Skeletal muscle satellite cell (primary cell): ENCODE data around the gene CAMKK1.

Source experiments
- H3K27me3 ChIP-seq: 2 replicates; pipeline ENCODE4 v1.7.0; 2013; ENCODE audit warnings: low read length; ENCODE audit not compliant: control insufficient read depth, insufficient read depth
- H3K36me3 ChIP-seq: 2 replicates; pipeline ENCODE4 v1.7.0; 2013; ENCODE audit warnings: mild to moderate bottlenecking, control low read depth, low read length; ENCODE audit not compliant: insufficient read depth
- H3K4me1 ChIP-seq: 2 replicates; pipeline ENCODE4 v1.7.0; 2013; ENCODE audit warnings: low read length; ENCODE audit not compliant: control insufficient read depth, insufficient read depth
- H3K4me2 ChIP-seq: 2 replicates; pipeline ENCODE4 v1.7.0; 2013; ENCODE audit warnings: mild to moderate bottlenecking, low read length
- H3K4me3 ChIP-seq: 2 replicates; pipeline ENCODE4 v1.7.0; 2013; ENCODE audit warnings: low read length
- H3K9ac ChIP-seq: 2 replicates; pipeline ENCODE4 v1.7.0; 2013; ENCODE audit warnings: mild to moderate bottlenecking, low read depth, low read length, moderate library complexity
- H3K9me3 ChIP-seq: replicated peaks from 2 replicates; pipeline ENCODE4 v1.7.0; 2013; ENCODE audit warnings: mild to moderate bottlenecking, control low read depth, low read length

Gene CAMKK1

DNA sequence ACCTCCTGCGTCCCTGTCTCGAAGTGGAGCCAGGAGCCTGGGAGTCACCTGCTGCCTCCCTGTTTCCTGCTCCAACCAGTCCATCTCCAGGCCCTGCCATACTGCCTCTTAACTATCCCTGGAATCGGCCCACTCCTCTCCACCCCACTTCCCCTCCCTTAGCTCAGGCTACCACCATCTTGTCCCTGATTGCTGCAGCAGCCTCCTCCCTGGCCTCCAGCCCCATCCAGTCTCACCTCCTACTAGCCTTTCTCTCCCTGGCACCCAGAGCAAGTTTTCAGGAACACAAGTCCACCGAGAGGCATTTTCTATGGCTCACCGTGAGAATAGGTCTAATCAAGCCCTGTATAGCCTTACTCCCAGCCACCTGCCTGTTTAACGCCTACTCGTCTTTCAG lies 865 bp upstream of the CAMKK1 start:
- H3K4me2 ChIP-seq, result peak overlapping the region; percentile 89
- no peaks in the 10 kb centered on the region for H3K9me3 ChIP-seq
- H3K4me3 ChIP-seq, result peak overlapping the region; percentile 75
- H3K27me3 ChIP-seq, result no peaks in the 10 kb centered on the region
- H3K4me1 ChIP-seq, result peaks cover 54% of the 10 kb centered on the region
- H3K36me3 ChIP-seq, result no peaks in the 10 kb centered on the region
- H3K9ac ChIP-seq, result no peak overlapping the region

DNA sequence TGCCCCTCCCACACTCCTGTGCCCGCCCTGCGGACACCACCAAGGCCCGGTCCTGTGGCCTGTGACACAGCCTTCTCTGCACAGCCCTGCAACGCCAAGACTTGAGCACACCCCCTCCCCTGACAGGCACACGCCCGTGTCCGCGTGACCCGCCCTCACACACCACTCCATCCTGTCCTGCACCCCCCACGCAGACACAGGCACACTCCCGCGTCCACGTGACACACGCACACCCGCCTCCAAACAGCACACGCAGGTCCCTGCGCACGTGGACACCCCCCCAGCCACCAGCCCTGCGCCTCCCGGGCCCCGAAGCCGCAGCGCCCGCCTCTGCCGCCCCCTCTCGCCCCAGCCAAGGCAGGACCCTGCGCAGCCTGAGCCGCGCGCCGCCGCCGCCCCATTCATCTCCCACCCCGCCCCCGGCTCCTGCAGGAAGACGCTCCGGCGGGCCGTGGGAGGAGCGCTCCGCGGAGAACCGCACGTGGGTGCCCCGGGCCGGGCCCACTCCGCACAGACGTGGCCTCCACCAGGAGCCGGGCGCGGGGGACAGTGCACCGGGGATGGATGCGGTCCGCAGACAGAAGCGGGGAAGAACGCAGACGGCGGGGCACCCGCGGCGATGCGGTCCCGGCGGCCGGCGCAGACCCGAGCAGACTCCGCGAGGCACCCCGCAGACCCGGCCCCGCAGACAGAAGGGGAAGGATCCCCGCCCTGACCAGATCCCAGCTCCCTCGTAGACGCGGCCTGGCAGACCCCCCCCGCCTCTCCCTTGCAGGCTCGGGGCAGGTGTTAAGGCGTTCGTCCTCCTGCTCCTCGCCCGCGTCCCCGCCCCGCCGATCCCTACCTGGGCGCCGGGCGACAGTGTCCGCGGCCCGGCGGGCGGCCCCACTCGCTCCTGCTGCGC lies 506 bp downstream of the CAMKK1 start:
- Histone ChIP-seq H3K9ac (peak overlapping the region; percentile 65), H3K4me3 (peak overlapping the region; percentile 78), H3K4me2 (peak overlapping the region; percentile 74), H3K27me3 (no peaks in the 10 kb centered on the region), H3K36me3 (no peaks in the 10 kb centered on the region), H3K4me1 (peaks cover 67% of the 10 kb centered on the region), H3K9me3 (no peaks in the 10 kb centered on the region)

DNA sequence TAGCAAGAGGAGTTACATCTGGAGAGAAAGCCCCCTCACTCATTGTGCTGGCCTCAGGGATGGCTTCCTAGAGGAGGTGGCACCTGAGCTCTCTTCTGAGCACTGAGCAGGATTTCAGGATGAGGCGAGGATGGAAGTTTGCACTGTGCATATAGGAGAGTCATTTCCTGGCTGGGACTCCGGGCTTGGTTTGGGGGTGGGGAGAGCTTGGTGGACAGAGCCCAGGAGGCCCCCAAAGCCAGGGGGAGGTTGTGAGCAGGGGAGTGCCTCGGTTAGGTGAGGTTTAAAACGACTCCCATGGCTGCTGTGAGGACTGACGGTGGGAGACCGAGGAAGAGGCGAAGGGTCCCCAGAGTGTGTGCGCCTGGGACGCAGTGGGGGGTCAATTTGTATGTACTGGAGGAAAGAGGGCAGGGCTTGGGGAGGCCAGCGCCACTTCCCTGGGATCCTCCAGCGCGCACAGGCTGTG lies 1.2 kb downstream of the CAMKK1 start:
- no peaks in the 10 kb centered on the region for H3K27me3 ChIP-seq
- peaks cover 74% of the 10 kb centered on the region for H3K4me1 ChIP-seq
- H3K4me3 ChIP-seq, result peak overlapping the region; percentile 78
- peak overlapping the region; percentile 65 for H3K9ac ChIP-seq
- H3K4me2 ChIP-seq, result peak overlapping the region; percentile 74
- H3K9me3 ChIP-seq, result no peaks in the 10 kb centered on the region
- H3K36me3 ChIP-seq, result no peaks in the 10 kb centered on the region

DNA sequence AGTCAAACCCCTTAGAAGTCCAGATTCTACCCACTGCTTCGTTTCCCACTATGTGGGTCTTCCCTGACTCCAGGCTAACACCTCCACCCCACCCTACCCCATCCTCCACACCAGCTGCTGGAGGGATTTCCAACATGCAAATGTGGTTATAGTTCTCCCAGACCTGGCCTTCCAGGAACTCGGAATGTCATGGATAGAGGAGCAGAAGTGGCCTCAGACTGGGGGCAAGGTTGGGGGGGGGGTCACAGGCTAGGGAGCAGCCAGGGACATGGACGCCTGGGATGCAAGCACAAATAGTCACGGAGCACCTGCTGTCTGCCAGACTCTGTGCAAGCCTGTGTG lies 2.0 kb downstream of the CAMKK1 start:
- Histone ChIP-seq H3K9ac (peak overlapping the region; percentile 78), H3K4me3 (peak overlapping the region; percentile 51), H3K4me1 (peaks cover 82% of the 10 kb centered on the region), H3K27me3 (no peaks in the 10 kb centered on the region), H3K9me3 (no peaks in the 10 kb centered on the region), H3K36me3 (no peaks in the 10 kb centered on the region), H3K4me2 (peak overlapping the region; percentile 74)

DNA sequence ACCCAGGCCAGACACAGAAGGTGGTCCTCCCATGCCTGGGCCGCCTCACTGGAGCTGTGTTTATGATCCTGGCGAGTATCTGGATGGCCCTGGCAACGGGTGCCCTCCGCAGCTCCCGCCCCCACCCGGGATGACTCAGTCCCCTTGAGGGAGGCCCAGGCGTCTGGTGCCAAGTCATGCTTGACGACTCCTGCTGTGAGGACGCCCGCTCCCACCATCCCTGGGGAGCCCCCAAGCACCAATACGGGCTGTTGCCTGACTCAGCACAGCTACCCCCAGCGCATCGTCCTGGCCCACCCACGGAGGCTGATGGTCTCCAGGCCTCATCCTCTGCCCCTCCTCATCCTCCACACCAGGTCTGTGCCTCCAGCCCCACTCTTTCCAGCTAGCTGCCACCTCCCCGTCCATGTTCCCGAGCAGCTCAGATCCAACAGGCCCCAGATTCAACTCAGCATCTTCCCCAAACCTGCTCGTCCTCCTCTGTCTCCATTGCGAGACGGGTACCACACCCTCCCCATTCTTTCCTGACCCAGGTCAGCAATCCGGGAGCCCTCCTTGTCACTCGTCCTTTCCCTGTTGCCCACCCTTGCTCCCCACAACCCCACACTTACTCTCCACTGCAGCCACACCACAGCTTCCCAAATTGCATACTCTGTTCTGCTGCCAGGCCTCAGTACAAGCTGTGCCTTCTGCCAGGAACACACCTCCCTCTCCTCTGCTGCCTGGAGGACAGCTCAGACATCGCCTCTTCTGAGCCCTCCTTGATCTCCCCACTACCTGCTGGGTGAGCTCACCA lies 2.6 kb downstream of the CAMKK1 start:
- Histone ChIP-seq H3K4me2 (peak overlapping the region; percentile 74), H3K9ac (peak overlapping the region; percentile 78), H3K27me3 (no peaks in the 10 kb centered on the region), H3K4me3 (peak overlapping the region; percentile 54), H3K9me3 (no peaks in the 10 kb centered on the region), H3K36me3 (peaks cover 1% of the 10 kb centered on the region), H3K4me1 (peaks cover 87% of the 10 kb centered on the region)

DNA sequence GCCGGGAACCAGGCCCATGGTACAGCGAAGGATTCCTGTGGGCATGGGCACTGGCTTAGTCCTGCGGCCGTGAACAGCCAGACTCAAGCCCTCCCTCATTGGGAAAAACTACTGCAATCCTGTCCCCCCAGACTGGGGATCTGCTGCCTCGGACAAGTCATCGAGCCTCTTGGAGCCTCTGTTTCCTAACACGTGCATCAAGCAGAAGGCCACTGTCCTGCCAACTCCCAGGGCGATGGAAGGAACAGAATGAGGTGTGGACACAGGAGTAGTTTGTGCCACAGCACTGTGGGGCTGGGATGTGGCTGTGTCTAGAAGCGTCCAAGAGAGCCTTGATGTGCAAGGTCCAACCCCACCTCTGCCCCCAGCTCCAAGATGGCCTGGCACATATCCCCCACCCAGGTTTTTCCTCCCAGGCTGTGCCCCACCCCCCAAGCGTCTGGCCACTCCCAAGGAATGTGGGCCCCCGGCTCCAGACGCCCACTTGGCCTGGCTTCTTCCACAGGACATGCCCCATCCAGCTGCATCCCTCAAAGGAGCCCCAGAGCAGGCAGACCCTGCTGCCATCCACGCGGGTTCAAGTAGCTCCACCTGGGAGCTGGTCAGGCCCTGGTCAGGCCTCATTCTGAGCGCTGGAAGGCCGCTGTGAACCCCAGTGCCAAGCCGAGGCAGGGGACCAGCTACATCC lies 3.4 kb downstream of the CAMKK1 start:
- peak overlapping the region; percentile 78 for H3K9ac ChIP-seq
- H3K27me3 ChIP-seq, result no peaks in the 10 kb centered on the region
- no peaks in the 10 kb centered on the region for H3K9me3 ChIP-seq
- H3K4me2 ChIP-seq, result peak overlapping the region; percentile 74
- H3K4me3 ChIP-seq, result peak overlapping the region; percentile 54
- peaks cover 81% of the 10 kb centered on the region for H3K4me1 ChIP-seq
- H3K36me3 ChIP-seq, result peaks cover 9% of the 10 kb centered on the region

DNA sequence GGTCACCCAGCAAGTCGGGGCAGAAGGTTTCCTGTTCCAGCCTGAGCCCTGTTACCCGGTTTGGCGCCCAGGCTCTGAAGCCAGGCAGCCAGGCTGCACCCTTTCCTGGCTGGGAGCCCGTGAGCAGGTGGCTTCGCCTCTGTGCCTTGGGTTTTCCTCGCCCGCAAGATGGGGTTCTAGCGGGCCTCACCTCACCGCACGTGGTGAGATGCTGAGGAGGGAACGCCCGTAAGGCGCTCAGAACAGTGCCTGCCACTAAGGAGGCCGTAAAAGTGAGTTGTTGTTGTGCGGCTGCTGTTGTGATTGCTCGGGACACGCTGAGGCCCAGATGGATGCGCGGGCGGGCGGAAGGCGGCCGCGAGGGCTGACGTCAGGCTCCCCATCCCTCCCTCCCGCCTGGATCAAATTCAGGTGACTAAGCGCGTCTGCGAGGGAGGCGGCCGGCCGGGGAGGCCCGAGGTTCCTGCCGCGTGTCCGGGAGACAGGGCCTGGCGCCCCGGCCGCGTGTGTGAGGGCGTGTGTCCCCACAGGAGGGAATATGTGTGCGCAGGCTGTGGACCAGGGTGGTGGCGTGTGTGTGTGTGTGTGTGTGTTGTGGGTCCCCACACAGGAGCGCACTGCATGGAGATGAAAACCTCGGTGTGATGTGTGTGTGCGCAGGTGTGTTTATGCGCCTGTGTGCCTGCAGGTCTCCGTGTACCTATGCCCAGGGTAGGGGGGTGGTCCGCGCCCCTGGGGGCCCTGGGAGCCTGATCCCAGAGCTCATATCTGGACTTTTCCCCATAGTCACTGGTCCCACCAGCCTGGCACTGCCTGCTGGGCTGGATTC lies 4.3 kb downstream of the CAMKK1 start:
- Histone ChIP-seq H3K27me3 (no peaks in the 10 kb centered on the region), H3K36me3 (peaks cover 18% of the 10 kb centered on the region), H3K4me1 (peaks cover 74% of the 10 kb centered on the region), H3K4me2 (peak overlapping the region; percentile 74), H3K4me3 (no peak overlapping the region), H3K9me3 (no peaks in the 10 kb centered on the region), H3K9ac (peak overlapping the region; percentile 78)

DNA sequence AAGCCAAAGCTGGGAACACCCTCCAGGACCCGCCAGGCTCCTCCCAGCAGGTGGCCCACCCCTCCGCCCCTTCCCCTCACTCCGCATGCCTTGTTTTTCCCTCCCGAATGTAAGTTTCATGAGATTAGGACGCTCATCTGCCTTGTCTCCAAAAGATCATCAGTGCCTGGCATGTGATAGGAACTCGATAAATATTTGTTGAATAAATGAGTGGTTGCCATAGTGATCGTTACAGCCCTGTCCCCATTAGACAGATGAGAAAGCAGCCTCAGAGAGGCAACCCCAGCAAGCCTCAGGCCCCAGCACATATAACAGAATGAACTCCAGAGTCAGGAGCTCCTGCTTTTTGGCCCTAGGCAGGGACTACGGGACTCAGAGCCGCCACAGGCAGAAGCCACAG lies 5.0 kb downstream of the CAMKK1 start:
- peak overlapping the region; percentile 33 for H3K4me2 ChIP-seq
- H3K36me3 ChIP-seq, result peaks cover 26% of the 10 kb centered on the region
- no peaks in the 10 kb centered on the region for H3K9me3 ChIP-seq
- no peak overlapping the region for H3K4me3 ChIP-seq
- no peaks in the 10 kb centered on the region for H3K27me3 ChIP-seq
- H3K4me1 ChIP-seq, result peaks cover 69% of the 10 kb centered on the region
- H3K9ac ChIP-seq, result peak overlapping the region; percentile 70

DNA sequence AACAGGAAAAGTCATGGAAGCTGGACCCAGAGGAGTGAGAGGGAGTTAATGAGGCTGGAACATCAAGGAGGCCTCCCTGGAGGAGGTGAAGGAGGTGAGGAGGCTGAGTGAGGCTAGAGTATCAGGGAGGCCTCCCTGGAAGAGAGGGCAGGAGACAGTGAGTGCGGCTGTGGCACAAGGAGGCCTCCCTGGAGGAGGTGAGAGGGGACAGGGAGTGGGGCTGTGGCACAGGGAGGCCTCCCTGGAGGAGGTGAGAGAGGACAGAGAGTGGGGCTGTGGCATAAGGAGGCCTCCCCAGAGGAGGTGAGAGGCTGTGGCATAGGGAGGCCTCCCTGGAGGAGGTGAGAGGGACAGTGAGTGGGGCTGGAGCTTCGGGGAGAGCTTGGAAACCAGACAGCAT lies 5.5 kb downstream of the CAMKK1 start:
- Histone ChIP-seq H3K27me3 (no peaks in the 10 kb centered on the region), H3K4me3 (no peak overlapping the region), H3K36me3 (peaks cover 29% of the 10 kb centered on the region), H3K9me3 (no peaks in the 10 kb centered on the region), H3K4me2 (no peak overlapping the region), H3K4me1 (peaks cover 69% of the 10 kb centered on the region), H3K9ac (peak overlapping the region; percentile 70)

DNA sequence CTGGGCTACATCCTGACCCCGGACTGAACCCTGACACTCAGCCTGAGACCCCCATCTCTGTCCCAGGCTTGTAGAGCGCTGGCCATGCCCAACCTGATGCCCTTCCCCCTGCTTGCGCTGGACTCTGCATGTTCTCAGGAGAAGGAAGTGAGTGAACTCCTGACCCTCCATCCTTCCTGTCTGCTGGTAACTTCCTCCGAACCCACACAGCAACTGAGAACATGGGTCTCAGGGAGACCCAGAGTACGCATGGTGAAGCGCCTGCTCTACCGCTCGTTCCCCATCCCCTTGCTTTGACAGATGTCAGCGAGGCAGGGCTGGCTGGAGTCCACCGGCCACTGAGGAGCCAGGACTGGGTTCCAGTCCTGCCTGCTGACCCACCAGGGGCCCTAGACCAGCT lies 6.1 kb downstream of the CAMKK1 start:
- Histone ChIP-seq H3K27me3 (no peaks in the 10 kb centered on the region), H3K4me1 (peaks cover 65% of the 10 kb centered on the region), H3K4me3 (no peak overlapping the region)

More for the DNA sequence above, 6.1 kb downstream of the CAMKK1 start:
- H3K36me3 ChIP-seq, result peaks cover 35% of the 10 kb centered on the region
- no peaks in the 10 kb centered on the region for H3K9me3 ChIP-seq
- H3K4me2 ChIP-seq, result no peak overlapping the region
- no peak overlapping the region for H3K9ac ChIP-seq
